GM12873 (cell line): ENCODE results near the gene CPLX1.

Source experiments
- TF ChIP-seq, protein P1 (sequence below): IDR thresholded peaks from 2 replicates; pipeline ENCODE4 v1.5.1; 2012; ENCODE audit warnings: low read depth, mild to moderate bottlenecking, moderate library complexity, low read length, control low read depth; ENCODE audit not compliant: insufficient read depth; ENCODE audit errors: missing control alignments

Gene CPLX1

DNA sequence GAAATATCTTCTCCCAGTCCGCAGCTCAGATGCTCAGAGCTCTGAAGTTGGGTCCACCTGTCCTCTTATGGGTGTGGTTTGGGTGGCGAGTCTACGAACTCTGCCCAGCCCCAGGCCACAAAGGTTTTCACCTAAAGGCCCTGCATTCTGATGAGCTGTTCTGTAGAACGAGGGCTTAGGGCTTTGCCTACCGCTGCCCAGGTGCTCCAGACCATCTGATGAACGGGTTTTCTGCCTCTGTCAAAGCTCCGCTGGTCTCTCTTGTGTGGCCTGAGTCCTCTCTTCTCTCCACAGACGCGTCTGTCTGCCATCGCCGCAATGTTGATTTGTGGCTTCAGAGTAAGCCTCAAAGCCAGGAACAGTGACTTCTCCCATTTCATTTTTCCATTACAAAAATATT is 28.4 kb upstream of the CPLX1 start:
- TF ChIP-seq, protein P1, sequence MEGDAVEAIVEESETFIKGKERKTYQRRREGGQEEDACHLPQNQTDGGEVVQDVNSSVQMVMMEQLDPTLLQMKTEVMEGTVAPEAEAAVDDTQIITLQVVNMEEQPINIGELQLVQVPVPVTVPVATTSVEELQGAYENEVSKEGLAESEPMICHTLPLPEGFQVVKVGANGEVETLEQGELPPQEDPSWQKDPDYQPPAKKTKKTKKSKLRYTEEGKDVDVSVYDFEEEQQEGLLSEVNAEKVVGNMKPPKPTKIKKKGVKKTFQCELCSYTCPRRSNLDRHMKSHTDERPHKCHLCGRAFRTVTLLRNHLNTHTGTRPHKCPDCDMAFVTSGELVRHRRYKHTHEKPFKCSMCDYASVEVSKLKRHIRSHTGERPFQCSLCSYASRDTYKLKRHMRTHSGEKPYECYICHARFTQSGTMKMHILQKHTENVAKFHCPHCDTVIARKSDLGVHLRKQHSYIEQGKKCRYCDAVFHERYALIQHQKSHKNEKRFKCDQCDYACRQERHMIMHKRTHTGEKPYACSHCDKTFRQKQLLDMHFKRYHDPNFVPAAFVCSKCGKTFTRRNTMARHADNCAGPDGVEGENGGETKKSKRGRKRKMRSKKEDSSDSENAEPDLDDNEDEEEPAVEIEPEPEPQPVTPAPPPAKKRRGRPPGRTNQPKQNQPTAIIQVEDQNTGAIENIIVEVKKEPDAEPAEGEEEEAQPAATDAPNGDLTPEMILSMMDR: no peak

DNA sequence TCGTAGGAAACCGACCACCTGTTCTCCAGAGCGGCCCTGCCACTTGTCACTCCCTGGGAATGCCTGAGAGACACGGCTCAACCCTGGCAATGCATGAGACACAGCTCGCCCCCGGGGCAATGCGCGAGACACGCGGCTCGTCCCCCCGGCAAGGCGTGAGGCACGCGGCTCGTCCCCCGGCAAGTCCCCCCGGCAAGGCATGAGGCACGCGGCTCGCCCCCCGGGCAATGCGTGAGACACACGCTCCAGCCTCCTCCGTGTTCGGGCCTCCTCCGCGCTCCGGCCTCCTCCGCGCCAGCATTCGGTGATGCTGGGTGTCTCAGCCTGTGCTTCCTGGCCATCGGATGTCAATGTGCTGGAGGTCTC is 27.5 kb upstream of the CPLX1 start:
- TF ChIP-seq, protein P1: no peak

DNA sequence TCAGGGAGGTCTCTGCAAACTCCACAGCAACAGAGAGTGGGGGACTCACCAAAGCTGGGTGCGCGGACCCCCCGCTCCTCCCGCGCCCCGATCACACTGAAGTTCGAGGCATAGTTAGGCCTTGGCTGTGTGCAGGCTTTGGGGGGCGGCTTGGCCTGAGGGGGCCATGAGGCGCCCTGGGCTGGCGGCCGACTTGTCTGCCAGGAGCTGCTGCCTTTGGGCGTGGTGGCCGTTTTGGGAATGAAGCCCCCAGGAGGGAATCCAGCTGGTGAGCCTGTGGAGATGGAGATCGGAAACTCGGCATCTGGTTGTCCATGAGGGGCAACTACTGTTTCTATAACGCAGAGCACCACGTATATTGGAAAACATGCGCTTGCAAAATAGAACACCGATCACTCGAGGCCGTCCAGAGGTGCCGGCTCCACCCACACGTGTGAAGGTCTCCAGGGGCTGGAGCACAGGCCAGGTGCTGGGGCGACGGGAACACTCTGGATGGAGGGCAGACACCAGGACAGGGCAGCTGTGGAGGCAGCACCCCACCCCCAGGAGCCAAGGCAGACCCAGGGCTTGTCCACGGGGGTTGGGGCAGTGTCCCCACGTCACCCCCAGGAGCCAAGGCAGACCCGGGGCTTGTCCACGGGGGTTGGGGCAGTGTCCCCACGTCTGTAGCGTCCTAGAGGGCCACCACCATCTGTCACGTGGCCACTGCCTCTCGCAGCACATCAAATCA is 25.9 kb upstream of the CPLX1 start:
- TF ChIP-seq, protein P1: no peak

DNA sequence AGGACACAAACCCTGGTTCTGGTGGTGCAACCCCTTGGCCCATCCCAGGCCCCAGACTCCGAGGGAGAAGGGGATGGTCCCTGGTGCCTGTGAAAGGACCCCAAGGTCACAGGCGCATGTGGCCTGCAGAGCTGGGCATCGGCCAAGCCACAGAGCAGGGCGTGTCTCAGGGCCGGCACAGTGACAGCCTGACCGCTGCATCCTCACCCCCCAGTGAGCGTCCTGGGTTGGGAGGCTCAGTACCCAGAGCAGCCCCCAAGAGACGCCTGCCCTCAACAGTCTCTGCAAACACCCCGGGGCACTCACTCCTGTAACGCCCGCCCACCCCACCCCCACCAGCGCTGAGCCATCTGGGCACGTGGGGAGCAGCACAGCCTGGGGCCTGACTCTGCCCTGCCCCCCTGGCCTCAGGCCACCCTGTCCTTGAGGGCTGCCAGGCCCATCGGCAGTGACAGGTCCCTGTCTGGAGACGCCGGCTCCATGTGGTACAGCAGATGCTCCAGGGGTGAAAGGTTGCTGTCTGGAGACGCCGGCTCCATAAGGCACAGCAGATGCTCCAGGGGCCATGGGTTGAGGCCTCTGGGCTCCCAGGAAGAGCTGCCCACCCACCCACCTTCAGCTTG is 24.5 kb upstream of the CPLX1 start:
- TF ChIP-seq, protein P1: no peak

DNA sequence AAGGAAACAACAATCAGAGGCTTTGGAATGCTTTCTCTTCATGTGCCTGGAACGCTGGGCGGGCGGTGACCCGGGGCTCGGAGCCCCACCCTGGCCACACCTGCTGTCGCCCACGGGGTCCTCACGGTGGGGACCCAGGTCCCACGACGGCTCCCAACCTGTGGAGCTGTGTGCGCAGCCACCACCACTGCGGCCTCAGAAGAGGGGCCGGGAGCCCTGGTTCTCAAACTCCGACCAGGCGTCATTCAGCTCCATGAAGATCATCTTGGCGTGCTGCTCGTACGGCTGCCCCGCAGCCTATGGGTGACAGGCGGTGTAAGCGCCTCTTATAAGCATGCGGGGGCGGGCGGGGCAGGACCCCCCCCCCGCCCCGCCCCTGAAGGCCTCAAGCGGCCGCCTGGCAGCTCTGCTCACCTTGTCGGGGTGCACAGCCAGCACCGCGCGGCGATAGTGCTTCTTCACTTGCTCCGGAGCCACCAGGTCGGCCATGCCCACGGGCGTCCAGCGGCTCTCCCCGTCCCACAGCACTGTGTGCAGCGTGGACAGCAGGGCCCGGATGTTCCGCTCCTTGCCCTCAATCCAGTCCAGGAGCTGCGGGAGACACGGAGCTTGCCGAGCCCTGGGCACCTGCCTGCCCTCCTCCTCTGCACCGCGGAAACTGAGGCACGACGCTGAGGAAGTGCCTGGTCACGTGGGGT is 23.7 kb upstream of the CPLX1 start:
- TF ChIP-seq, protein P1: no peak

DNA sequence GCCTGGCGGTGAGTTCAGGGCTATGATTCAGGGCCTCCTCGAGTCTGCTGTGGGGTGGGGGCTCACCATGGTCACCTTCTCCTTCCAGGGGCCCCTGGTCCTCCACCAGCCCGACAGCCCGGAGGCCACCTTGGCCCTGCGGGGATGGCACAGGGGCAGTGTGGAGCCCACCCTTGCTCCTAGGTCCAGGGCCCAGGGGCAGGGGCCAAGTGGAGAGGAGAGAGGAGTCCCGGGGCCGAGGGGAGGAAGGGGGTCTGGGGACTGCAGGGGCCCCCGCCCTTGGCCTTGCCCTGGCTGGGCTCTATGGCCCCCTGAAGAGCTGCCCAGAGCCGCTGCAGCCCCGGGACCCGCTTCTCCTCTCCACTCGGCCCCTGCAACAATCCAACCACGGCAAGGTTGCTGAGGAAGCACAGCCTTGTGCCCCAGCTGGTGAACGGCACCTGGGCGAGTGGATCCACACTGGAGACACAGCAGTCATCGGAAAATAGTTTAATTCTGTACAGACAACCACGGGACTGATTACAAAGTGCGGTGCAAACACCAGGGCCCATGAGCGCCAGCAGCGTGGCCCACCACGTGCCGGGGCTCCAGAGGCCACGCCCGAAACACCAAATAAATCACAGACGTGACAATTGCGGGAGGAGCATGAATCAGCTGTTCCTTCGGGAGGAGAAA is 23.0 kb upstream of the CPLX1 start:
- TF ChIP-seq, protein P1: no peak

DNA sequence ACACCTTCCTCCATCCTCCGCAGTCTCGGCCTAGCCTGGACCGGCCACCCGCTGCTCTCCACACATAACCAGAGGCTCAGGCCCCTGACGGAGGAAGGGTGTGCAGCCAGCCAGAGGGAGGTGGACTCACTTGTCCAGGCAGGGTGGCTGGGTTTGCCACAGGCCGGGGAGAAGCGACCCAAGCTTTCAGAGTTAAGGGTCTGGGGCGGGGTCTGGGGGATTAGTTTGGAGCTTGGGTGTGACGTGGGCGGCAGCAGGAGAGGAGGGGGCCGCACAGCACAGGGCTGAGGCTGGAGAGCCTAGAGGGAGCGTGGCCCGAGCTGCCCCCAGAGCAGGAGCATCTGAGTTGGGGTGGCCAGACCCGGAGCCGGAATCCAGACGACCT is 22.4 kb upstream of the CPLX1 start:
- TF ChIP-seq, protein P1: no peak
